Epithelial cell of esophagus (primary cell): Measurements from ENCODE around the gene N4BP2.

Experiments
- DNase-seq: peaks from one replicate; pipeline ENCODE4 v3.0.0; 2010; ENCODE audit warnings: low read depth
- H3K4me3 ChIP-seq: 2 replicates; pipeline ENCODE4 v1.5.1; 2011; ENCODE audit warnings: mild to moderate bottlenecking, low read length, control low read depth
- CTCF ChIP-seq: IDR thresholded peaks from 2 replicates; pipeline ENCODE4 v1.5.1; 2011; ENCODE audit warnings: low read depth, mild to moderate bottlenecking, low read length, control low read depth, inconsistent platforms; ENCODE audit not compliant: insufficient read depth; ENCODE audit errors: missing control alignments

Gene N4BP2

GRCh38 chr4:40057586-40058091 lies 989 bp downstream of the N4BP2 start:
- TF ChIP-seq CTCF: no peak
- peak; percentile 99 for DNase-seq
- peak overlapping the region; percentile 74 for H3K4me3 ChIP-seq

- DNase-seq: no peak
- peak overlapping the region; percentile 74 for H3K4me3 ChIP-seq
- TF ChIP-seq CTCF: no peak
Measured at GRCh38 chr4:40058121-40058520, 1.5 kb downstream of the N4BP2 start.

- TF ChIP-seq CTCF: no peak
- peak overlapping the region; percentile 74 for H3K4me3 ChIP-seq
- DNase-seq: no peak
Measured at GRCh38 chr4:40058854-40059253, 2.2 kb downstream of the N4BP2 start.

- TF ChIP-seq CTCF: no peak
- no peak overlapping the region for H3K4me3 ChIP-seq
- no peak for DNase-seq
Measured at GRCh38 chr4:40059362-40059761, 2.7 kb downstream of the N4BP2 start.

GRCh38 chr4:40065010-40065409 lies 8.4 kb downstream of the N4BP2 start:
- TF ChIP-seq CTCF: no peak
- DNase-seq: no peak

GRCh38 chr4:40066651-40067050 lies 10.0 kb downstream of the N4BP2 start:
- TF ChIP-seq CTCF: no peak
- H3K4me3 ChIP-seq: no peak overlapping the region

More at GRCh38 chr4:40065010-40065409, 8.4 kb downstream of the N4BP2 start:
- no peak overlapping the region for H3K4me3 ChIP-seq

GRCh38 chr4:40070387-40070786 lies 13.7 kb downstream of the N4BP2 start:
- TF ChIP-seq CTCF: no peak
- DNase-seq: no peak
- no peak overlapping the region for H3K4me3 ChIP-seq

More at GRCh38 chr4:40066651-40067050, 10.0 kb downstream of the N4BP2 start:
- DNase-seq: no peak
